ENCODE measurements around the gene PTPRN2.

- TF ChIP-seq CTCF (conservative IDR thresholded peaks at IDR 0.05) (no peak), EZH2 (IDR thresholded peaks at IDR 0.05; ENCODE audit: low read depth) (no peak)
Observed at GRCh38 chr7:158321056-158321700, 266.4 kb downstream of the PTPRN2 start.

Data from PC-9 (cell line).